Transverse colon (tissue), 3 donors: Measurements from ENCODE around the gene TMED6.

Source experiments
- CTCF ChIP-seq, 5 experiments: fragments of 200-600 bp in 3 of 5; fragments of 450-650 bp in 2 of 5; sonication (generic) in 3 of 5; IDR thresholded peaks; 1 replicate in 2 of 5; 2 replicates in 3 of 5; pipeline ENCODE4 v1.5.1; 2016 to 2017; ENCODE audit warnings: antibody characterized with exemption in 5 of 5, inconsistent platforms in 3 of 5, mild to moderate bottlenecking in 2 of 5, moderate library complexity in 1 of 5
- EP300 ChIP-seq: sonication (generic); formaldehyde crosslinking; IDR thresholded peaks from one replicate; pipeline ENCODE4 v1.6.1; 2017; ENCODE audit warnings: antibody characterized with exemption, low read depth
- POLR2A ChIP-seq: fragments of 450-650 bp; IDR thresholded peaks from one replicate; pipeline ENCODE4 v1.6.1; 2016; ENCODE audit warnings: antibody characterized with exemption, mild to moderate bottlenecking, moderate library complexity

GRCh38 chr16:69318177-69318910 is 33.2 kb downstream of the TMED6 start:
- TF ChIP-seq CTCF (IDR thresholded peaks at IDR 0.05) (no peak), POLR2A (no peak), EP300 (no peak)
